PFSK-1 (cell line): Measurements from ENCODE around the gene TUBAL3.

Experiments
- FOXP2 ChIP-seq: optimal IDR thresholded peaks from 2 replicates; pipeline ENCODE3; 2011; ENCODE audit warnings: borderline replicate concordance, control low read depth, inconsistent platforms; ENCODE audit not compliant: insufficient read depth; ENCODE audit errors: extremely low read length, extremely low read depth
- POLR2AphosphoS5 ChIP-seq: IDR thresholded peaks from 2 replicates; pipeline ENCODE4 v1.6.1; 2012; ENCODE audit warnings: low read depth, mild to moderate bottlenecking, control low read depth, low read length, moderate library complexity
- SIN3A ChIP-seq: IDR thresholded peaks from 2 replicates; pipeline ENCODE4 v1.6.1; 2012; ENCODE audit warnings: mild to moderate bottlenecking, low read length, moderate library complexity, borderline replicate concordance; ENCODE audit not compliant: insufficient read depth
- TAF1 ChIP-seq: IDR thresholded peaks from 2 replicates; pipeline ENCODE4 v1.6.1; 2012; ENCODE audit warnings: low read length, control low read depth, borderline replicate concordance; ENCODE audit not compliant: insufficient read depth
- TF ChIP-seq, protein P1 (sequence below), 2 experiments: IDR thresholded peaks; 2 replicates each; pipeline versions ENCODE4 v1.6.1 to v1.8.0; 2011 to 2012; ENCODE audit warnings: low read depth in 2 of 2, low read length in 2 of 2, control low read depth in 1 of 2, inconsistent platforms in 1 of 2, mild to moderate bottlenecking in 1 of 2, moderate library complexity in 1 of 2; ENCODE audit not compliant: insufficient read depth in 1 of 2

The TUBAL3 gene

DNA sequence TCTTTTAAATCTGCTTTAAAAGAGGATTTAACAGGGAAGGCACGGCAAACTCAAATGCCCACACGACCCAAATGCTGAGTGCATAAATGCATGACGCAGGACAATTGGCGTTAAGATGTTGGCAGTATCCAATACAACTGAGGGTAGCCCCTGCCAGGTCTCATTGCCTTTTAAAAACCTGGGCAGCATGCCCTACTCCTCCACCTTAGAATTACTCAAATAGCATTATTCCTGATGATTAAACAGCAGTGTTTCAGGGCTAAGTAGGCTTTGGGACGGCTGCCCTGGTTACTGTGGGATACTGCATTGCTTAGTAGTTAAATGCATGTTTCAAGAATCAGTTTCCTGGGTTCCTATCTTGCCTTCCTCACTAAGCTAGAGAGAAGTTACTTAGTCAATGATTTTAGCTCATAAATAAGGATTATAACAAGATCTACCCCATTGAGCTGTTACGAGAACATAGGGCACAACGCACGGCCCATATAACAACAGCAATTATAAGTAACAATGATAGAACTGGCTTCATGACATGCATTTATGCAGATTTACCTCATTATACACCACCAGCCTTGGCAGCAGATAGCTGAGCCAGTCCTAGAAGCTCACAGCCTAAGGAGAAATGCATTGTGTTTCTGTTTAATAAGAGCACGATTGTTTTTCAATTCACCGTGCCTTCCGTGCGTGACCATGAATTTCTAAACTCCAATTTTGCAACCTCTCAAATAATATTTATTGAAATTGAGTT lies 7.9 kb downstream of the TUBAL3 start:
- TF ChIP-seq, protein P1, sequence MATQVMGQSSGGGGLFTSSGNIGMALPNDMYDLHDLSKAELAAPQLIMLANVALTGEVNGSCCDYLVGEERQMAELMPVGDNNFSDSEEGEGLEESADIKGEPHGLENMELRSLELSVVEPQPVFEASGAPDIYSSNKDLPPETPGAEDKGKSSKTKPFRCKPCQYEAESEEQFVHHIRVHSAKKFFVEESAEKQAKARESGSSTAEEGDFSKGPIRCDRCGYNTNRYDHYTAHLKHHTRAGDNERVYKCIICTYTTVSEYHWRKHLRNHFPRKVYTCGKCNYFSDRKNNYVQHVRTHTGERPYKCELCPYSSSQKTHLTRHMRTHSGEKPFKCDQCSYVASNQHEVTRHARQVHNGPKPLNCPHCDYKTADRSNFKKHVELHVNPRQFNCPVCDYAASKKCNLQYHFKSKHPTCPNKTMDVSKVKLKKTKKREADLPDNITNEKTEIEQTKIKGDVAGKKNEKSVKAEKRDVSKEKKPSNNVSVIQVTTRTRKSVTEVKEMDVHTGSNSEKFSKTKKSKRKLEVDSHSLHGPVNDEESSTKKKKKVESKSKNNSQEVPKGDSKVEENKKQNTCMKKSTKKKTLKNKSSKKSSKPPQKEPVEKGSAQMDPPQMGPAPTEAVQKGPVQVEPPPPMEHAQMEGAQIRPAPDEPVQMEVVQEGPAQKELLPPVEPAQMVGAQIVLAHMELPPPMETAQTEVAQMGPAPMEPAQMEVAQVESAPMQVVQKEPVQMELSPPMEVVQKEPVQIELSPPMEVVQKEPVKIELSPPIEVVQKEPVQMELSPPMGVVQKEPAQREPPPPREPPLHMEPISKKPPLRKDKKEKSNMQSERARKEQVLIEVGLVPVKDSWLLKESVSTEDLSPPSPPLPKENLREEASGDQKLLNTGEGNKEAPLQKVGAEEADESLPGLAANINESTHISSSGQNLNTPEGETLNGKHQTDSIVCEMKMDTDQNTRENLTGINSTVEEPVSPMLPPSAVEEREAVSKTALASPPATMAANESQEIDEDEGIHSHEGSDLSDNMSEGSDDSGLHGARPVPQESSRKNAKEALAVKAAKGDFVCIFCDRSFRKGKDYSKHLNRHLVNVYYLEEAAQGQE (IDR thresholded peaks at IDR 0.05; ENCODE audit: insufficient read depth in 1 of 2, low read depth in 2 of 2, low read length in 2 of 2), result no peak
- no peak for TF ChIP-seq SIN3A
- no peak for TF ChIP-seq FOXP2
- no peak for TF ChIP-seq POLR2AphosphoS5
- TF ChIP-seq TAF1, result no peak

DNA sequence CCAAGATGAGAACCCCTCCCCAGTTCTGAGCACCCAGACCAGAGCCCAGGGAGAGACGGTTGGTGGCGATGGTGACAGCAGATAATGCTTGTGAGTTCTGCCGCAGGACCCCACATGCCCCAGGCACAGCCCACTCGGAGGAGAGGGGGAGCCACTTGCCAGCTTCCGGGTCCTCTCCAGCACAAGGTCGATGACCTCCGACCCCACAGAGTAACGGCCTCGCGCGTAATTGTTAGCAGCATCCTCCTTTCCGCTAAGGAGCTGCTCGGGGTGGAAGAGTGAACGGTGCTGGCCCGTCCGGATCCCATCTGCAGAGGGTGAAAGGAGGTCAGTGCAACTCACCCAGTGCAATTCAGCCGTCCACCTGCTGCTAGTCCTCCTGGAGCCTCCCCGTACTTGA lies 9.5 kb downstream of the TUBAL3 start:
- TF ChIP-seq POLR2AphosphoS5 (no peak), SIN3A (no peak), TAF1 (no peak), FOXP2 (no peak)
- TF ChIP-seq, protein P1 (IDR thresholded peaks at IDR 0.05; ENCODE audit: insufficient read depth in 1 of 2, low read depth in 2 of 2, low read length in 2 of 2), result no peak

DNA sequence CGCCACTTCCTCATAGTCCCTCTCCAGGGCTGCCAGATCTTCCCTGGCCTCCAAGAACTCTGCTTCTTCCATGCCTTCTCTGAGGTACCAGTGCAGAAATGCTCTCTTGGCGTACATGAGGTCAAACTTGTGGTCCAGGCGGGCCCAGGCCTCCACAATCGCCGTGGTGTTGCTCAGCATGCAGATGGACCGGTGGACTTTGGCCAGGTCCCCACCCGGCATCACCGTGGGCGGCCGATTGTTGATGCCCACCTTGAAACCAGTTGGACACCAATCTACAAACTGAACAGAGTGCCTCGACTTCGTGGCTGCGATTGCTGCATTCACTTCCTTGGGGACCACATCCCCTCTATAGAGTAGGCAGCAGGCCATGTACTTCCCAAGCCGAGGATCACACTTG lies 11.1 kb downstream of the TUBAL3 start:
- TF ChIP-seq, protein P1 (IDR thresholded peaks at IDR 0.05; ENCODE audit: insufficient read depth in 1 of 2, low read depth in 2 of 2, low read length in 2 of 2), result no peak
- TF ChIP-seq FOXP2 (no peak), TAF1 (no peak), POLR2AphosphoS5 (no peak), SIN3A (no peak)

DNA sequence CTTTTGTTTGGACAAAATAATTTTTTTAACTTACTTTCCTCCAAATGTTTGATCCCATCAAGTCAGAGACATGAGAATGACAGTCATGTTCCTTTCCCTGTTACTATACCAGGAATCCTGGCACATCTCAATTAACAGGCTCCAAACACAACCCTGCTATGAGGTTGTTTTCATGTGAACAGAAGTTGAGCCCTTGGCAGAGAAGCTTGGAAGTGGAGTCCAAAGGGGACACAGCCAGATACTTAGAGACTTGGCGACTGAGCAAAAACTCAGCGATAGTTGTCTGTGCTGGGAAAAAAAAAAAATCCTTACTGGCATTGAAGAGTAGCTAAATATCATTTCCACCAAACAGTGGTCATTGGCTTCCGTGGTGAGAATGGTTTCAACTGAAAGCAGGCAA lies 12.8 kb downstream of the TUBAL3 start:
- no peak for TF ChIP-seq SIN3A
- no peak for TF ChIP-seq TAF1
- no peak for TF ChIP-seq FOXP2
- TF ChIP-seq POLR2AphosphoS5, result no peak
- TF ChIP-seq, protein P1 (IDR thresholded peaks at IDR 0.05; ENCODE audit: insufficient read depth in 1 of 2, low read depth in 2 of 2, low read length in 2 of 2), result no peak
